Progenitor cell of endocrine pancreas (in vitro differentiated cells): ENCODE results near the gene CYP4F2. TPM values are rescaled to one million over a fixed set of nuclear protein-coding genes. Genes with fewer than 3 reads are reported as not detected.
"Not testable (repeated sequence)": the region's sequence is repeated elsewhere in the genome, so short reads cannot be mapped to it uniquely, and the experiment has no call there.

ENCODE experiments used
- DNase-seq: peaks from one replicate; pipeline ENCODE4 v3.0.0; 2021; ENCODE audit warnings: low spot score; ENCODE audit not compliant: unreplicated experiment
- H3K27ac Mint-ChIP-seq: 2 replicates; pipeline ENCODE4 v1.8.0; 2021; ENCODE audit warnings: mild to moderate bottlenecking, moderate library complexity, mixed read lengths
- H3K27me3 Mint-ChIP-seq: 2 replicates; pipeline ENCODE4 v1.8.0; 2021; ENCODE audit warnings: mixed read lengths
- H3K36me3 Mint-ChIP-seq: 2 replicates; pipeline ENCODE4 v1.8.0; 2022; ENCODE audit warnings: mixed read lengths; ENCODE audit not compliant: insufficient read depth
- H3K4me1 Mint-ChIP-seq: 2 replicates; pipeline ENCODE4 v1.8.0; 2021; ENCODE audit warnings: low read depth, mixed read lengths
- H3K4me3 Mint-ChIP-seq: 2 replicates; pipeline ENCODE4 v1.8.0; 2021; ENCODE audit warnings: low read depth, mild to moderate bottlenecking, moderate library complexity, mixed read lengths
- H3K9me3 Mint-ChIP-seq: 2 replicates; pipeline ENCODE4 v1.8.0; 2021; ENCODE audit warnings: low read depth, mixed read lengths
- total RNA-seq: library from RNA; stranded (reverse); gene quantifications from 2 replicates; pipeline ENCODE4 v1.2.1, GENCODE V29; 2021
- TF ChIP-seq, protein P1 (sequence below): fragments of 200-600 bp; sonication (generic); IDR thresholded peaks from one replicate; pipeline ENCODE4 v1.5.0; 2021; ENCODE audit warnings: antibody characterized with exemption, mild to moderate bottlenecking; ENCODE audit not compliant: unreplicated experiment

The CYP4F2 gene
- total RNA-seq, 1 donor from 2014 or later, result not detected

DNA sequence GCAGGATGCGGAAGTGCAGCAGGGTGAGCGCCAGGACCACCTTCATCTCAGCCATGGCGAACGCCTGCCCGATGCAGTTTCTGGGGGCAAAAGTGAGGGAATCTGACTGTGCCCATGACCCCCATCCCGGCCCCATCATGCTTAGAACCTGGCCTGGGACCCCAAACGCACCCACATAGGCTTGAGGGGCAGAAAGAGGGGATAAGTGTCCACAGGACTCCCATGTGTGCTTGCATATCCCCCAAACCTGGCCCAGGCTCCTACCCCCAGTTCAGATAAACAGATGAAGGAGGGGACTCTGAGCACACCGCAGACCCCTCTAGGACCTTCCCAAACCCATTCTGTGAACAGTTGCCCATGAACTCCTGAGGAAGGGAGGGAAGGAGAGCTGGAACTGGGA is 16.0 kb upstream of the CYP4F2 start:
- no peaks in the 10 kb centered on the region for H3K36me3 Mint-ChIP-seq
- H3K9me3 Mint-ChIP-seq, result peaks cover 49% of the 10 kb centered on the region
- no peaks in the 10 kb centered on the region for H3K4me1 Mint-ChIP-seq
- H3K27ac Mint-ChIP-seq, result no peak overlapping the region
- H3K4me3 Mint-ChIP-seq, result no peak overlapping the region
- TF ChIP-seq, protein P1, sequence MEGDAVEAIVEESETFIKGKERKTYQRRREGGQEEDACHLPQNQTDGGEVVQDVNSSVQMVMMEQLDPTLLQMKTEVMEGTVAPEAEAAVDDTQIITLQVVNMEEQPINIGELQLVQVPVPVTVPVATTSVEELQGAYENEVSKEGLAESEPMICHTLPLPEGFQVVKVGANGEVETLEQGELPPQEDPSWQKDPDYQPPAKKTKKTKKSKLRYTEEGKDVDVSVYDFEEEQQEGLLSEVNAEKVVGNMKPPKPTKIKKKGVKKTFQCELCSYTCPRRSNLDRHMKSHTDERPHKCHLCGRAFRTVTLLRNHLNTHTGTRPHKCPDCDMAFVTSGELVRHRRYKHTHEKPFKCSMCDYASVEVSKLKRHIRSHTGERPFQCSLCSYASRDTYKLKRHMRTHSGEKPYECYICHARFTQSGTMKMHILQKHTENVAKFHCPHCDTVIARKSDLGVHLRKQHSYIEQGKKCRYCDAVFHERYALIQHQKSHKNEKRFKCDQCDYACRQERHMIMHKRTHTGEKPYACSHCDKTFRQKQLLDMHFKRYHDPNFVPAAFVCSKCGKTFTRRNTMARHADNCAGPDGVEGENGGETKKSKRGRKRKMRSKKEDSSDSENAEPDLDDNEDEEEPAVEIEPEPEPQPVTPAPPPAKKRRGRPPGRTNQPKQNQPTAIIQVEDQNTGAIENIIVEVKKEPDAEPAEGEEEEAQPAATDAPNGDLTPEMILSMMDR, result no peak
- no peaks in the 10 kb centered on the region for H3K27me3 Mint-ChIP-seq
- no peak for DNase-seq

DNA sequence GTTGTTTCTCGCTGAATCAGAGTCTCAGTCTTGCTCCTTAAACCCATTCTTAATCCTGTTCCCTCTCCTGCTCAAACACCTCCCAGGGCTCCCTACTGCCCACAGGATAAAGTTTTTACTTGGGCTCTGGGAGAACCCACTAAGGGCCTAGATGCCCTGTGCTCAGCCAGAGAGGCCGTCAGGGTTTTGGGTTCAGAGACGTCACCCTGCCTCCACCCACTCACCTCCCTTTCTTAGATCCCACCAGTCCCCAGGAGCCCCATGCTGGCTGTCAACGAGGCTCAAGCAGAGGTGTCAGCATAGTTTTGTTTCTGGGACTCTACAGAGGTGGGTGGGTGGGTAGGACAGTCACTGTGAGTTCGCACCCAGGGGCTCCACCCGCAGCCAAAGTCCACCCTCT is 15.5 kb upstream of the CYP4F2 start:
- no peak for DNase-seq

DNA sequence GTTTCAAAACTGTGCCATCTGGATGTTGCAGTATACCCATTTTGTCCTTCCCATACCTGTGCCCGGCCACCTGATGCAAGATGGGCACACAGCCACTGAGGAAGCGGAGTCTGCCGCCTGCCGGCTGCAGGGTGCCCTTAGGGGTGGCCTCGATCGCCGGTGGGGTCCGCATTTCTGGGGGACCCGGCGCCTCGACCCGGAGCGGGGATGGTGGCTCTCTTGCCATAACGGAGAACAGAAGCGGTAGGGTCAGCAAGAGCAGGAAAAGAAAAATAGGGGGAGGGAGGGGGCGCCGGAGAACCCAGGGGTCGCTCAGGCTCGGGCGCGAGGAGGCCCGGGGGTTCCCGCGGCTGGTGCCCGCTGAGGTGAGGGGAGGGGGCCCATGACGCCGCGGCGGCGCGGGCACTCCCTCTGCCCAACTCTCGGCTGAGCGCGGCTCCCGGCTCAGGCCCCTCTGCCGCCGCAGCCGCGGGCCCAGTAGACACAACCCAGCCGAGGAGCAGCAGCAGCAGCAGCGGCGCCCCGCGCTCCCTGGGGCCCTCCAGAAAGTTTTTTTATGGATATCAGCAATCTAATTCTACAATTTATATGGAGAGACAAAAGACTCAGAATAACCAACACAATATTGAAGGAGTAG is 13.8 kb upstream of the CYP4F2 start:
- no peak for DNase-seq
- H3K4me3 Mint-ChIP-seq, result no peak overlapping the region
- H3K4me1 Mint-ChIP-seq, result no peaks in the 10 kb centered on the region
- H3K9me3 Mint-ChIP-seq, result peaks cover 40% of the 10 kb centered on the region
- no peaks in the 10 kb centered on the region for H3K36me3 Mint-ChIP-seq
- H3K27me3 Mint-ChIP-seq, result no peaks in the 10 kb centered on the region
- H3K27ac Mint-ChIP-seq, result no peak overlapping the region
- TF ChIP-seq, protein P1, result no peak

More for the DNA sequence above, 15.5 kb upstream of the CYP4F2 start:
- Mint-ChIP-seq H3K9me3 (peaks cover 45% of the 10 kb centered on the region), H3K4me3 (no peak overlapping the region), H3K4me1 (no peaks in the 10 kb centered on the region), H3K27me3 (no peaks in the 10 kb centered on the region), H3K27ac (no peak overlapping the region), H3K36me3 (no peaks in the 10 kb centered on the region)
- TF ChIP-seq, protein P1, result no peak

DNA sequence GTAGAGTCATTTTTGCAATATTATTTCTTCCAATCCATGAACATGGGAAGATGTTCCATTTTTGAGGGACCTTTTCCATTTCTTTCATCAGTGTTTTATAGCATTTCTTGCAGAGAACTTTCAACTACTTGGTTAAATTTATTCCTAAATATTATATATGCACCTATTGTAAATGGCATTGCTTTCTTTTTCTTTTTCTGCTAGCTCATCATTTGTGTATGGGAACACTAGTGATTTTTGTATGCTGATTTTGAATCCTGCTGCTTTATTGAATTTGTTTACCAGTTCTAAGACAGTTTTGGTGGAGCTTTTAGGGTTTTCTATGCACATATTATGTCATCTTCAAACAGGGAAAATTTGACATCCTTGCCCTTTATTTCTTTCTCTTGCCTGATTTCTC is 7.2 kb upstream of the CYP4F2 start:
- H3K9me3 Mint-ChIP-seq, result peaks cover 64% of the 10 kb centered on the region
- no peak for DNase-seq

DNA sequence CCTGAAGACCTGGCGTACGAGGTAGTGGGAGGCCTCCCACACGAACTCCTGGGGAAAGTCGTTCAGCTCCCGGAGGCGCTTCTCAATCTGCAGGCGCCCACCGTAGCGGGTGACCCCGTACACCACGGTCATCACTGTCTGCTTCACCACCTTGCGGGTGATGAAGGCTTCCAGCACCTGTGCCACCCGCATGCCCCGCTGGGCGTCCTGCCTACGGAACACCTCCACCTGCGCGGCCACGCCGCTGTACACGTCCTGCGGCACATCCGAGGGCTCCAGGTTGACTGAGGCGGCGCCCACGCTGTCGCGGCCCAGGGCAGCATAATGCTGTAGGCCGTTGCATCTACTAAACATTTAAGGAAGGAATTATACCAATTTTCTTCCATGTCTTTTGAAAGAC is 5.0 kb upstream of the CYP4F2 start:
- peaks cover 63% of the 10 kb centered on the region for H3K9me3 Mint-ChIP-seq
- not testable (repeated sequence) for H3K4me1 Mint-ChIP-seq, H3K36me3 Mint-ChIP-seq, DNase-seq, H3K4me3 Mint-ChIP-seq, H3K27ac Mint-ChIP-seq, H3K27me3 Mint-ChIP-seq

More for the DNA sequence above, 7.2 kb upstream of the CYP4F2 start:
- Mint-ChIP-seq H3K4me3 (no peak overlapping the region), H3K4me1 (no peaks in the 10 kb centered on the region), H3K36me3 (peaks cover 2% of the 10 kb centered on the region), H3K27me3 (no peaks in the 10 kb centered on the region), H3K27ac (no peak overlapping the region)
- TF ChIP-seq, protein P1, result no peak

DNA sequence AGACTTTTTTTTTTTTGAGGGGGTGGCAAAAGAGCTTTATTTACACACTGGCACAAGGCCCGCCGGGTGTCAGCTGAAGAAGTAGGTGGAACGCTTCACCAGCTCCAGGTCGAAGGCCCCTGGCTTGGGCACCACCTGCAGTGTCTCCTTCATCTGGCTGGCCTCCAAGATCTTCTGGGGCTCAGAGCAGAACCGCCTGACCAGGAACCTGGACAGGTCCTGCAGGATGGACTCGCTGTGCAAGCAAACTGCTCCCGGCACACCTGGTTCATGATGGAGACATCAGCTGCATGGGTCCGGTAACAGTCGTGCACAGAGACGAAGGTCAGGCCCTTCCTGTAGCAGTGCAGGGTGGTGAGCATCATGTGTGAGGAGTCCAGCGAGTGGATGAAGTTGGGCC is 4.4 kb upstream of the CYP4F2 start:
- DNase-seq, result no peak
- H3K4me3 Mint-ChIP-seq, result no peak overlapping the region
- peaks cover 2% of the 10 kb centered on the region for H3K36me3 Mint-ChIP-seq
- no peaks in the 10 kb centered on the region for H3K4me1 Mint-ChIP-seq
- H3K9me3 Mint-ChIP-seq, result peaks cover 61% of the 10 kb centered on the region
- H3K27ac Mint-ChIP-seq, result no peak overlapping the region
- no peaks in the 10 kb centered on the region for H3K27me3 Mint-ChIP-seq
- TF ChIP-seq, protein P1, result no peak
